NAMALWA (cell line): Measurements from ENCODE around the gene OGFOD2.
"Not testable (repeated sequence)": the region's sequence is repeated elsewhere in the genome, so short reads cannot be mapped to it uniquely, and the experiment has no call there.

ENCODE experiments used
- DNase-seq: peaks from one replicate; pipeline ENCODE4 v3.0.0-alpha.2; 2015; ENCODE audit warnings: low spot score

OGFOD2 gene

GRCh38 chr12:122974892-122975789 lies at the start of gene OGFOD2:
Gene OGFOD2, plus strand, starts transcription at chr12:122975244. Its CDS starts 8 bp downstream, at chr12:122975252.
- peak; percentile 95 for DNase-seq

GRCh38 chr12:122927756-122928403 lies 47.2 kb upstream of the OGFOD2 start:
- no peak for DNase-seq

- DNase-seq, result no peak
Measured at GRCh38 chr12:122928404-122929147, 46.5 kb upstream of the OGFOD2 start.

GRCh38 chr12:122929148-122929538 lies 45.9 kb upstream of the OGFOD2 start:
- DNase-seq, result no peak

- peak; percentile 63 for DNase-seq
Measured at GRCh38 chr12:122929812-122930211, 45.2 kb upstream of the OGFOD2 start.

GRCh38 chr12:122932207-122932606 lies 42.8 kb upstream of the OGFOD2 start:
- peak; percentile 89 for DNase-seq

- peak; percentile 78 for DNase-seq
Measured at GRCh38 chr12:122934722-122935121, 40.3 kb upstream of the OGFOD2 start.

GRCh38 chr12:122935318-122935717 lies 39.7 kb upstream of the OGFOD2 start:
- DNase-seq, result no peak

- DNase-seq, result peak; percentile 45
Measured at GRCh38 chr12:122937622-122938091, 37.4 kb upstream of the OGFOD2 start.

- no peak for DNase-seq
Measured at GRCh38 chr12:122939125-122939524, 35.9 kb upstream of the OGFOD2 start.

- not testable (repeated sequence) for DNase-seq
Measured at GRCh38 chr12:122941351-122941750, 33.7 kb upstream of the OGFOD2 start.

GRCh38 chr12:122942637-122943036 lies 32.4 kb upstream of the OGFOD2 start:
- no peak for DNase-seq

- no peak for DNase-seq
Measured at GRCh38 chr12:122943196-122943595, 31.8 kb upstream of the OGFOD2 start.

- DNase-seq, result no peak
Measured at GRCh38 chr12:122944605-122945592, 30.1 kb upstream of the OGFOD2 start.

- DNase-seq, result peak; percentile 39
Measured at GRCh38 chr12:122946690-122947341, 28.2 kb upstream of the OGFOD2 start.

- DNase-seq, result peak; percentile 39
Measured at GRCh38 chr12:122947352-122947792, 27.7 kb upstream of the OGFOD2 start.

GRCh38 chr12:122948605-122949004 lies 26.4 kb upstream of the OGFOD2 start:
- no peak for DNase-seq

GRCh38 chr12:122949405-122949804 lies 25.6 kb upstream of the OGFOD2 start:
- DNase-seq, result no peak

GRCh38 chr12:122949816-122950675 lies 25.0 kb upstream of the OGFOD2 start:
- no peak for DNase-seq

GRCh38 chr12:122951406-122951805 lies 23.6 kb upstream of the OGFOD2 start:
- DNase-seq, result no peak
